ENCODE measurements around the gene HACD2. TPM values are rescaled to one million over a fixed set of nuclear protein-coding genes. Genes with fewer than 3 reads are reported as not detected.

Gene HACD2
- polyA plus RNA-seq, 1 donor (not counting 4 experiments of a cell fraction or from before 2014, with no cell fraction given) = 124 TPM

DNA sequence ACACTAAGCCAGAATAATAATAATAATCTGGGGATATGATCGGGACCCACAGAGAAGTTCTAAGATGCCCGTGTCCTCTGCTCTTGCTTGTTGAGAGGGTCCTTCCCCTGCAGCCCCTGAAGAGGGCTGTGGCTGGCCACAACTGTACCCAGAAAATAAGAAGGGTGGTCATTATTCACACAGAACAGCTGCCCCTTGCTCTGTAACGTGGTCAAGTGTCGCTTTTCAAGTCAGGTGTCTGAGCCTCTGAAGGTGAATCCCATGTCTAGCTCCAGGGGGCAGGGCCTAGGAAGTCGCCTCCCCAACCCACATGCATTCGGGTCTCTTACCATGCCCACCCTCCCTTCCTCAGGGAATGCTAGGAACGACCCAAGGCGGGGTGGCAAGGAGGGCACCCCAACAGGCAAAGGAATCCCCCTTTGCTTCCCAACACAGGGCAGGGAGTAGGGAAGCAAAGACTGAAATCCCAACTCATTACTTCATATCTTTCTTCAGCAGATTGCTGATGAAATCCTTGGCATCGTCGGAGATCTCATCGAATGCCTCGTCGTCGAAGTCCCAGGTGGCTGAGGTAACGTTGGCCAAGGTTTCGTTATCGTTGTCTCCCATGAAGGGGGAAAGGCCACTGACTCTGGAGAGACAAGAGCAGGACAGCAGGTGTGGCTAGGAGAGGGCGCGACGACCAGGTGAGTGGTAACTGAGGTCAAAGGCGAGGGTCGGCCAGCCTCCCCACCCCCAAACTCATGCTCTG lies 44.3 kb upstream of the HACD2 start:
- Histone ChIP-seq H2AFZ (ENCODE audit: control insufficient read depth, low read length) (no peak overlapping the region), H3K4me1 (ENCODE audit: control insufficient read depth, extremely low read depth, insufficient read depth, low read length) (peaks cover 16% of the 10 kb centered on the region), H3K9ac (ENCODE audit: control insufficient read depth, extremely low read depth, insufficient read depth, low read length) (no peak overlapping the region), H3K9me1 (ENCODE audit: control insufficient read depth, extremely low read depth, insufficient read depth, low read length) (no peaks in the 10 kb centered on the region), H3K27ac (ENCODE audit: control insufficient read depth, insufficient read depth, low read length) (no peak overlapping the region), H3K4me3 (ENCODE audit: control insufficient read depth in 2 of 3, extremely low read depth in 1 of 3, insufficient read depth in 2 of 3, low read depth in 1 of 3, low read length in 3 of 3) (no peak overlapping the region), H4K20me1 (ENCODE audit: control insufficient read depth, extremely low read depth, insufficient read depth, low read length) (no peaks in the 10 kb centered on the region), H3K9me3 (ENCODE audit: control insufficient read depth, low read depth, low read length) (no peaks in the 10 kb centered on the region), H3K36me3 (ENCODE audit: control insufficient read depth in 2 of 2, extremely low read depth in 1 of 2, insufficient read depth in 2 of 2, low read length in 2 of 2) (peaks cover 0 to 2% of the 10 kb centered on the region in 2 experiments), H3K4me2 (ENCODE audit: control insufficient read depth, extremely low read depth, insufficient read depth, low read depth, low read length) (no peak overlapping the region), H3K79me2 (ENCODE audit: control insufficient read depth, insufficient read depth, low read length) (no peaks in the 10 kb centered on the region), H3K27me3 (ENCODE audit: control insufficient read depth, extremely low read depth, insufficient read depth, low read length) (no peaks in the 10 kb centered on the region)
- DNase-seq (ENCODE audit: low read depth, low spot score) (no peak), FAIRE-seq (no peak)
- dilution Hi-C loops (cut with MboI; ENCODE audit: extremely low pct_ligation_motif_present, low sequenced_read_pairs) = no loop called here
- TF ChIP-seq EZH2 (IDR thresholded peaks at IDR 0.05; ENCODE audit: low read length) = no peak
- TF ChIP-seq, protein P1, sequence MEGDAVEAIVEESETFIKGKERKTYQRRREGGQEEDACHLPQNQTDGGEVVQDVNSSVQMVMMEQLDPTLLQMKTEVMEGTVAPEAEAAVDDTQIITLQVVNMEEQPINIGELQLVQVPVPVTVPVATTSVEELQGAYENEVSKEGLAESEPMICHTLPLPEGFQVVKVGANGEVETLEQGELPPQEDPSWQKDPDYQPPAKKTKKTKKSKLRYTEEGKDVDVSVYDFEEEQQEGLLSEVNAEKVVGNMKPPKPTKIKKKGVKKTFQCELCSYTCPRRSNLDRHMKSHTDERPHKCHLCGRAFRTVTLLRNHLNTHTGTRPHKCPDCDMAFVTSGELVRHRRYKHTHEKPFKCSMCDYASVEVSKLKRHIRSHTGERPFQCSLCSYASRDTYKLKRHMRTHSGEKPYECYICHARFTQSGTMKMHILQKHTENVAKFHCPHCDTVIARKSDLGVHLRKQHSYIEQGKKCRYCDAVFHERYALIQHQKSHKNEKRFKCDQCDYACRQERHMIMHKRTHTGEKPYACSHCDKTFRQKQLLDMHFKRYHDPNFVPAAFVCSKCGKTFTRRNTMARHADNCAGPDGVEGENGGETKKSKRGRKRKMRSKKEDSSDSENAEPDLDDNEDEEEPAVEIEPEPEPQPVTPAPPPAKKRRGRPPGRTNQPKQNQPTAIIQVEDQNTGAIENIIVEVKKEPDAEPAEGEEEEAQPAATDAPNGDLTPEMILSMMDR (optimal IDR thresholded peaks at IDR 0.05 in 1 of 3, IDR thresholded peaks at IDR 0.05 in 1 of 3, conservative IDR thresholded peaks at IDR 0.05 in 1 of 3; ENCODE audit: extremely low read depth in 1 of 3, insufficient read depth in 2 of 3, low read length in 3 of 3) = no peak

- no peak for DNase-seq (ENCODE audit: low read depth, low spot score)
- FAIRE-seq = no peak
- TF ChIP-seq, protein P1 (optimal IDR thresholded peaks at IDR 0.05 in 1 of 3, IDR thresholded peaks at IDR 0.05 in 1 of 3, conservative IDR thresholded peaks at IDR 0.05 in 1 of 3; ENCODE audit: extremely low read depth in 1 of 3, insufficient read depth in 2 of 3, low read length in 3 of 3) = no peak
- no peak for TF ChIP-seq EZH2 (IDR thresholded peaks at IDR 0.05; ENCODE audit: low read length)
- H3K4me3 ChIP-seq (ENCODE audit: control insufficient read depth in 2 of 3, extremely low read depth in 1 of 3, insufficient read depth in 2 of 3, low read depth in 1 of 3, low read length in 3 of 3) = no peak overlapping the region
- peaks cover 25% of the 10 kb centered on the region for H3K4me1 ChIP-seq (ENCODE audit: control insufficient read depth, extremely low read depth, insufficient read depth, low read length)
- peaks cover 0 to 2% of the 10 kb centered on the region in 2 experiments for H3K36me3 ChIP-seq (ENCODE audit: control insufficient read depth in 2 of 2, extremely low read depth in 1 of 2, insufficient read depth in 2 of 2, low read length in 2 of 2)
- H3K27ac ChIP-seq (ENCODE audit: control insufficient read depth, insufficient read depth, low read length) = no peak overlapping the region
- H3K9me3 ChIP-seq (ENCODE audit: control insufficient read depth, low read depth, low read length) = no peaks in the 10 kb centered on the region
- dilution Hi-C loops (cut with MboI; ENCODE audit: extremely low pct_ligation_motif_present, low sequenced_read_pairs) = no loop called here
- H3K4me2 ChIP-seq (ENCODE audit: control insufficient read depth, extremely low read depth, insufficient read depth, low read depth, low read length) = no peak overlapping the region
- H4K20me1 ChIP-seq (ENCODE audit: control insufficient read depth, extremely low read depth, insufficient read depth, low read length) = no peaks in the 10 kb centered on the region
- H3K9me1 ChIP-seq (ENCODE audit: control insufficient read depth, extremely low read depth, insufficient read depth, low read length) = no peaks in the 10 kb centered on the region
- no peak overlapping the region for H2AFZ ChIP-seq (ENCODE audit: control insufficient read depth, low read length)
- no peaks in the 10 kb centered on the region for H3K27me3 ChIP-seq (ENCODE audit: control insufficient read depth, extremely low read depth, insufficient read depth, low read length)
- H3K9ac ChIP-seq (ENCODE audit: control insufficient read depth, extremely low read depth, insufficient read depth, low read length) = no peak overlapping the region
- no peaks in the 10 kb centered on the region for H3K79me2 ChIP-seq (ENCODE audit: control insufficient read depth, insufficient read depth, low read length)
These were observed 43.1 kb upstream of the HACD2 start for GRCh38 chr3:123627673-123628670.

Measured in keratinocyte (primary cell).